Stomach (tissue), 9 donors: ENCODE measurements around the gene RPTOR. TPM values are rescaled to one million over a fixed set of nuclear protein-coding genes. Genes with fewer than 3 reads are reported as not detected.

Experiments
- DNase-seq, 2 donors: peaks; one replicate each; pipeline versions ENCODE4 v3.0.0 to v3.0.0-alpha.2; 2013 to 2019
- H3K27ac ChIP-seq, 5 donors: fragments of 200-600 bp in 4 of 5; sonication (generic) in 4 of 5; one replicate each; pipeline ENCODE4 v1.5.1; 2013 to 2019; ENCODE audit warnings: mild to moderate bottlenecking in 1 of 5, moderate library complexity in 1 of 5
- H3K27me3 ChIP-seq, 3 donors: fragments of 200-600 bp; sonication (generic); one replicate each; pipeline ENCODE4 v1.5.1; 2017 to 2019; ENCODE audit warnings: mixed run types in 1 of 3
- H3K36me3 ChIP-seq, 4 donors: fragments of 200-600 bp; sonication (generic); 1 replicate in 3 of 4; 2 replicates in 1 of 4; pipeline ENCODE4 v1.5.1; 2016 to 2019
- H3K4me1 ChIP-seq, 4 donors: fragments of 200-600 bp; sonication (generic); one replicate each; pipeline ENCODE4 v1.5.1; 2016 to 2019
- H3K4me3 ChIP-seq, 4 donors: fragments of 200-600 bp; sonication (generic) in 3 of 4; one replicate each; pipeline ENCODE4 v1.5.1; 2016 to 2019; ENCODE audit warnings: mild to moderate bottlenecking in 1 of 4
- H3K9me3 ChIP-seq, 4 donors: fragments of 200-600 bp; sonication (generic); one replicate each; pipeline ENCODE4 v1.5.1; 2016 to 2019
- EP300 ChIP-seq: sonication (generic); formaldehyde crosslinking; IDR thresholded peaks from one replicate; pipeline ENCODE4 v1.6.1; 2017; ENCODE audit warnings: antibody characterized with exemption
- POLR2A ChIP-seq, 4 donors: fragments of 450-650 bp; IDR thresholded peaks; one replicate each; pipeline ENCODE4 v1.6.1; 2016; ENCODE audit warnings: antibody characterized with exemption in 4 of 4, control low read depth in 2 of 4, mild to moderate bottlenecking in 1 of 4, moderate library complexity in 1 of 4
- POLR2AphosphoS5 ChIP-seq, 3 donors: sonication (generic); formaldehyde crosslinking; IDR thresholded peaks; one replicate each; pipeline ENCODE4 v1.6.1; 2016; ENCODE audit warnings: antibody characterized with exemption in 3 of 3
- WGBS, 5 donors: extraction: QIAGEN DNeasy Blood & Tissue Kit in 3 of 5; methylation state at CpG; one replicate each; pipeline versions ENCODE4 v1.1.5 to v1.1.7; 2013 to 2018; 5-methylcytosine and 5-hydroxymethylcytosine counted together
- intact Hi-C: fragments of 100-400 bp; cut with DNase I; formaldehyde crosslinking; loops from one replicate; pipeline ENCODE4 v1.15.1; 2023; ENCODE audit warnings: low total_unique reads
- polyA plus RNA-seq, 3 donors: library from polyadenylated mRNA; stranded (reverse); fragments of 200-250 nt; gene quantifications; one replicate each; pipeline ENCODE4 v1.2.3, GENCODE V29; 2013
- total RNA-seq, 5 donors: library from RNA; depleted of rRNA; stranded (reverse); fragments of >200 nt; gene quantifications; one replicate each; pipeline versions ENCODE4 v1.1.0 to v1.2.3, GENCODE V29; 2014 to 2016
- TF ChIP-seq, protein P1 (sequence below), 7 experiments: fragments of 450-650 bp in 4 of 7; fragments of 200-600 bp in 3 of 7; sonication (generic) in 3 of 7; IDR thresholded peaks; one replicate each; pipeline ENCODE4 v1.5.1; 2016 to 2019; ENCODE audit warnings: antibody characterized with exemption in 7 of 7, control low read depth in 2 of 7, mild to moderate bottlenecking in 1 of 7
- donor health status: healthy with polysubstance abuse.
- donor health status: Bipolar disorder and iron deficiency.
- donor health status: healthy.

Gene RPTOR
- total and polyA plus RNA-seq, 8 donors, result 3.8 to 103 (median 19.3) TPM

- Histone ChIP-seq H3K4me1 (peaks cover 0 to 8% (median 3%) of the 10 kb centered on the region in 4 donors), H3K9me3 (no peaks in the 10 kb centered on the region), H3K36me3 (peaks cover 0 to 4% (median under 1%) of the 10 kb centered on the region in 4 donors), H3K27ac (no peak overlapping the region), H3K4me3 (no peak overlapping the region), H3K27me3 (no peaks in the 10 kb centered on the region)
- 93 to 96% (median 94%) methylated on average over 19 of the region's 19 CpGs for WGBS, 5 donors
- TF ChIP-seq POLR2A (IDR thresholded peaks at IDR 0.05) (no peak), POLR2AphosphoS5 (IDR thresholded peaks at IDR 0.05) (no peak), EP300 (no peak)
- TF ChIP-seq, protein P1, sequence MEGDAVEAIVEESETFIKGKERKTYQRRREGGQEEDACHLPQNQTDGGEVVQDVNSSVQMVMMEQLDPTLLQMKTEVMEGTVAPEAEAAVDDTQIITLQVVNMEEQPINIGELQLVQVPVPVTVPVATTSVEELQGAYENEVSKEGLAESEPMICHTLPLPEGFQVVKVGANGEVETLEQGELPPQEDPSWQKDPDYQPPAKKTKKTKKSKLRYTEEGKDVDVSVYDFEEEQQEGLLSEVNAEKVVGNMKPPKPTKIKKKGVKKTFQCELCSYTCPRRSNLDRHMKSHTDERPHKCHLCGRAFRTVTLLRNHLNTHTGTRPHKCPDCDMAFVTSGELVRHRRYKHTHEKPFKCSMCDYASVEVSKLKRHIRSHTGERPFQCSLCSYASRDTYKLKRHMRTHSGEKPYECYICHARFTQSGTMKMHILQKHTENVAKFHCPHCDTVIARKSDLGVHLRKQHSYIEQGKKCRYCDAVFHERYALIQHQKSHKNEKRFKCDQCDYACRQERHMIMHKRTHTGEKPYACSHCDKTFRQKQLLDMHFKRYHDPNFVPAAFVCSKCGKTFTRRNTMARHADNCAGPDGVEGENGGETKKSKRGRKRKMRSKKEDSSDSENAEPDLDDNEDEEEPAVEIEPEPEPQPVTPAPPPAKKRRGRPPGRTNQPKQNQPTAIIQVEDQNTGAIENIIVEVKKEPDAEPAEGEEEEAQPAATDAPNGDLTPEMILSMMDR (IDR thresholded peaks at IDR 0.05), result no peak
- intact Hi-C loops, result no loop called here
- DNase-seq, result no peak
These were observed 88.6 kb downstream of the RPTOR start for GRCh38 chr17:80633207-80633606.

DNA sequence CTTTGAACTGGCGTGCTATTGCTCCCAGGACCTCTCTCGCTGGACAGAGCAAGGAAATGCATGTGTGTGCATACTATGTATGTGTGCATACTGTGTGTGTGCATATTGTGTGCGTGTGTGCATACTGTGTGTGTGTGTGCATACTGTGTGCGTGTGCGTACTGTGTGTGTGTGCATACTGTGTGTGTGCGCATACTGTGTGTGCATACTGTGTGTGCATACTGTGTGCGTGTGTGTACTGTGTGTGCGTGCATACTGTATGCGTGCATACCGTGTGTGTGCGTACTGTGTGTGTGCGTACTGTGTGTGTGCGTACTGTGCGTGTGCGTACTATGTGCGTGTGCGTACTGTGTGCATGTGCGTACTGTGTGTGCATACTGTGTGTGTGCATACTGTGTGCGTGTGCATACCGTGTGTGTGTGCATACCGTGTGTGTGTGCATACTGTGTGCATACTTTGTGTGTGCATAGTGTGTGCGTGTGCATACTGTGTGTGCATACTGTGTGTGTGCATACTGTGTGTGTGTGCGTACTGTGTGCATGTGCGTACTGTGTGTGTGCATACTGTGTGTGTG lies 89.4 kb downstream of the RPTOR start:
- intact Hi-C loops, result no loop called here
- TF ChIP-seq, protein P1 (IDR thresholded peaks at IDR 0.05), result no peak
- TF ChIP-seq EP300 (no peak), POLR2AphosphoS5 (IDR thresholded peaks at IDR 0.05) (no peak)
- no peaks in the 10 kb centered on the region for H3K9me3 ChIP-seq
- peaks cover 0 to 4% (median 0%) of the 10 kb centered on the region in 4 donors for H3K36me3 ChIP-seq
- no peak for DNase-seq
- H3K4me3 ChIP-seq, result no peak overlapping the region
- peaks cover 0 to 8% (median 3%) of the 10 kb centered on the region in 4 donors for H3K4me1 ChIP-seq
- WGBS, 5 donors, result 84 to 90% (median 88%) methylated on average over 24 of the region's 24 CpGs
- H3K27me3 ChIP-seq, result no peaks in the 10 kb centered on the region
- H3K27ac ChIP-seq, result no peak overlapping the region

- WGBS, 5 donors, result 89 to 95% (median 94%) methylated on average over 19 to 20 of the region's 20 CpGs
- DNase-seq, result no peak
- peaks cover 0 to 8% (median 3%) of the 10 kb centered on the region in 4 donors for H3K4me1 ChIP-seq
- intact Hi-C loops, result no loop called here
- peaks cover 0 to 4% (median 0%) of the 10 kb centered on the region in 4 donors for H3K36me3 ChIP-seq
- H3K27ac ChIP-seq, result no peak overlapping the region
- H3K27me3 ChIP-seq, result no peaks in the 10 kb centered on the region
- H3K9me3 ChIP-seq, result no peaks in the 10 kb centered on the region
- no peak overlapping the region for H3K4me3 ChIP-seq
- TF ChIP-seq EP300 (no peak), POLR2AphosphoS5 (IDR thresholded peaks at IDR 0.05) (no peak), POLR2A (IDR thresholded peaks at IDR 0.05) (no peak)
- TF ChIP-seq, protein P1 (IDR thresholded peaks at IDR 0.05), result no peak
These were observed 91.9 kb downstream of the RPTOR start for GRCh38 chr17:80636361-80637018.

DNA sequence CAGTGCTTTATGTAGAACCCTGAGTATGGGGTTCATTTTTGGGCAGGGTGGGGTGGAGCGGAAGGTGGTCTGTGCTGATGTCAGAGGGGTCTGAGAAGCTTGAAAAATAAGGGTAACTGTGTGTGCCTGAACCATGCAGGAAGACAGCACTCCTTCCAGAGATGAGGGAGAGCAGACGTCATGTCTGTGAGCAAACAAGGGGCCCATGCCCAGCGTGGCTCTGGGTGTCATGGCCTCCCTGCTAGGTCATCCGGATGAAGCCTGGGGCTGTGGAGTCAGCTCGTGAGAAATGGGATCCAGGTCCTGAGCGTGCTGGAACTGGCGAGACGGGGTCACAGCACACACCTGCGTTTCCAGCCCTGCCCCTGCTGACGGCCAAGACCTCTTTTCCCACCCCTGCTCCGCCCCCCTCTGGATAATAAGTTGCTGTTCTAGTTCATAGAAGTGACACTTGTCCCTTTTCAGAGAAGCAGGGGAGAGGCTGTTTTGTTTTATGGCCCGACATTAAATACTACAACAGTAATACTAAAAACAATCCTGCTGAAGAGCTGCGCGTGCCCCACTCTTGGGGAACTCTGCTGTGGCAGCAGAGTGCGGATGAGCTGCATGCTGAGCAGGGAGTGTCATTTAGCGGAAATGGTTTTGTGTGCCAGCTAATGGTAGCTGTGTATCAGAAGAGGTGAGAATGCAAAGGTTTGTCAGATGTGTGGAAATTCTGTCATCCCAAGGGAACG lies 92.6 kb downstream of the RPTOR start:
- Histone ChIP-seq H3K9me3 (no peaks in the 10 kb centered on the region), H3K27ac (no peak overlapping the region), H3K4me1 (peaks cover 0 to 1% (median under 1%) of the 10 kb centered on the region in 4 donors), H3K36me3 (peaks cover 0 to 4% (median 0%) of the 10 kb centered on the region in 4 donors), H3K4me3 (no peak overlapping the region), H3K27me3 (no peaks in the 10 kb centered on the region)
- TF ChIP-seq EP300 (no peak), POLR2A (IDR thresholded peaks at IDR 0.05) (no peak), POLR2AphosphoS5 (IDR thresholded peaks at IDR 0.05) (no peak)
- TF ChIP-seq, protein P1 (IDR thresholded peaks at IDR 0.05), result no peak
- 78 to 83% (median 82%) methylated on average over 17 of the region's 17 CpGs for WGBS, 5 donors
- intact Hi-C loops, result no loop called here
- peak in 1 of 2 donors; percentile 38 for DNase-seq
